Endometrial microvascular endothelial cells (primary cell): ENCODE measurements around the gene EMC9. TPM values are rescaled to one million over a fixed set of nuclear protein-coding genes. Genes with fewer than 3 reads are reported as not detected.
"Not testable (repeated sequence)": the region's sequence is repeated elsewhere in the genome, so short reads cannot be mapped to it uniquely, and the experiment has no call there.

ENCODE experiments used
- in situ Hi-C: cut with HindIII; loops from 2 replicates; pipeline ENCODE4 v1.10.0; 2017; ENCODE audit warnings: low sequenced_read_pairs, low pct_unique_long_range_greater_than_20kb; ENCODE audit errors: inconsistent ontology term
- total RNA-seq: library from RNA; depleted of rRNA; stranded (reverse); fragments of >200 nt; gene quantifications from one replicate; pipeline ENCODE4 v1.2.3, GENCODE V29; 2015; ENCODE audit errors: inconsistent ontology term

EMC9 gene
- total RNA-seq, 1 donor from 2014 or later: 26.7 TPM

- in situ Hi-C loops: no loop called here
Measured at GRCh38 chr14:24116128-24116814, 25.1 kb downstream of the EMC9 start.

GRCh38 chr14:24115422-24116127, 25.8 kb downstream of the EMC9 start:
- in situ Hi-C loops: no loop called here

- in situ Hi-C loops: no loop called here
Measured at GRCh38 chr14:24114532-24115421, 26.6 kb downstream of the EMC9 start, which contains the start of the genes DCAF11 and NRL. Gene DCAF11 (plus strand): TSS chr14:24114777. CDS start chr14:24115595, 818 bp downstream. Gene NRL (minus strand): TSS chr14:24114949. CDS start chr14:24082848, 32,101 bp downstream.

GRCh38 chr14:24113801-24114531, 27.4 kb downstream of the EMC9 start:
- in situ Hi-C loops: no loop called here

GRCh38 chr14:24113379-24113800, 28.0 kb downstream of the EMC9 start:
- in situ Hi-C loops: no loop called here

- in situ Hi-C loops: no loop called here
Measured at GRCh38 chr14:24110523-24110922, 30.9 kb downstream of the EMC9 start.

GRCh38 chr14:24110060-24110459, 31.3 kb downstream of the EMC9 start:
- in situ Hi-C loops: no loop called here

GRCh38 chr14:24108336-24108874, 33.0 kb downstream of the EMC9 start:
- in situ Hi-C loops: no loop called here

GRCh38 chr14:24106672-24107271, 34.6 kb downstream of the EMC9 start:
- in situ Hi-C loops: no loop called here

GRCh38 chr14:24105609-24106239, 35.7 kb downstream of the EMC9 start:
- in situ Hi-C loops: not testable (repeated sequence)

GRCh38 chr14:24103451-24103850, 37.9 kb downstream of the EMC9 start:
- in situ Hi-C loops: no loop called here

GRCh38 chr14:24102357-24103048, 38.9 kb downstream of the EMC9 start:
- in situ Hi-C loops: no loop called here

- in situ Hi-C loops: no loop called here
Measured at GRCh38 chr14:24100982-24101494, 40.4 kb downstream of the EMC9 start.

- in situ Hi-C loops: no loop called here
Measured at GRCh38 chr14:24100197-24100981, 41.0 kb downstream of the EMC9 start.

- in situ Hi-C loops: no loop called here
Measured at GRCh38 chr14:24098927-24099813, 42.2 kb downstream of the EMC9 start.
